Mucosa of gallbladder (tissue), 1 donor: ENCODE data around the gene SPATA2L. TPM values are rescaled to one million over a fixed set of nuclear protein-coding genes. Genes with fewer than 3 reads are reported as not detected.

ENCODE experiments used
- DNase-seq: peaks from one replicate; pipeline ENCODE4 v3.0.0-alpha.2; 2020; ENCODE audit warnings: low spot score
- total RNA-seq: library from RNA; stranded (reverse); gene quantifications from one replicate; pipeline ENCODE4 v1.2.1, GENCODE V29; 2021
- donor health status: DM: no; HTN: no; CAD: no.

Gene SPATA2L
- total RNA-seq, 1 donor from 2014 or later = 29.6 TPM

DNA sequence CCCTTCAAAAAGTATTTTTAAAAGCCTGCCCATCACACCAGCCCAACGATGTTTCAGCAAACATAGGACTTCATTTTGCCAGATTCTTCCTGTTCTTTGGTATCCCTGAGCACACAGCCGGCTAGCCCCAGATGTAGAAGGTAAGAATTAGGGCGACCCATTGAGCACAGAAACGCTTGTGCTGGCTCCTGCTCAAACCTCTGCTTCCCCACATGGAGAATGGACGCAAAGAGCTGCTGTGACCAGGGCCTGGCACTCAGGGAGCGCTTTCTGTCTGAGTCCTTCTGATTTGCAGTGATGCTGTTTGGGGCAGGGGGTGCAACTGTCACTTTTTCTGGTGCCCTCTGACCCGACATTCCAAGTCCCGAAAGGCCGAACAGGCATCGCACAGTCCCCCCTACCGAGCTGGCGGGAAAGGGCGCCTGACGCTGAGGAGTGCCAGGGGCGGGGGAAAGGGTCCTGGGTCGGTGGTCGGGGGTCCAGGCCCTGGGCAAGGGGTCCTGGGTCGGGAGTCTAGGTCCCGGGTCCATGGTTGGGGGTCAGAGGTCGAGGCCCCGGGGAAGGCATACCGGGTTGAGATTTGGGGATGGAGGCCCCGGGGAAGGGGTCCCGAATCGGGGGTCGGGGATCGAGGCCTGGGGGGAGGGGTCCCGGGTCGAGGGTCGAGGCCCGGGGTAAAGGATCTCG lies 44.9 kb downstream of the SPATA2L start:
- no peak for DNase-seq

DNA sequence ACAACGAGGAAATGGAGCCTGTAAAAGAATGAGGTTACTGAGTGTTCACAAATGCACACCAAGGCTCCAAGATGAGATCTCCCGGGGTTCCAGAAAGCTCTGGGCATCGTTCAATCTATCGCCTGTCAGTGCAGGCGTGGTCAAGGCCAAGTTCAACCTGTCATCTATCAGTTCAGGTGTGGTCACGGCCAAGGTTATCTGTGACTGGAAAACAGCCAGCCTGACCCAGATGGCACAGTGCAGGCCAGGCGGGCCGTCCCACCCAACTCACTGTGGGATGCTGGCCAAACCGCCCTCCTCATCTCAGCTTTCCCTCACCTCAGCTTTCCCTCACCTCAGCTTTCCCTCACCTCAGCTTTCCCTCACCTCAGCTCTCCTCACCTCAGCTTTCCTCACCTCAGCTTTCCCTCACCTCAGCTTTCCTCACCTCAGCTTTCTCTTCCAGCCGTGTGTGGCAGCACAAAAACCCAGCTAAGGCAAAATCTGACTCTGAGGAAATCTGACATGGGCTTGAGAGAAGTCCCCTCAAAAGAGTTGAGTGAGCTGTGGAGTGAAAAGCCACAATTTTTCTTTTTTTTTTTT lies 46.4 kb downstream of the SPATA2L start:
- DNase-seq = no peak

DNA sequence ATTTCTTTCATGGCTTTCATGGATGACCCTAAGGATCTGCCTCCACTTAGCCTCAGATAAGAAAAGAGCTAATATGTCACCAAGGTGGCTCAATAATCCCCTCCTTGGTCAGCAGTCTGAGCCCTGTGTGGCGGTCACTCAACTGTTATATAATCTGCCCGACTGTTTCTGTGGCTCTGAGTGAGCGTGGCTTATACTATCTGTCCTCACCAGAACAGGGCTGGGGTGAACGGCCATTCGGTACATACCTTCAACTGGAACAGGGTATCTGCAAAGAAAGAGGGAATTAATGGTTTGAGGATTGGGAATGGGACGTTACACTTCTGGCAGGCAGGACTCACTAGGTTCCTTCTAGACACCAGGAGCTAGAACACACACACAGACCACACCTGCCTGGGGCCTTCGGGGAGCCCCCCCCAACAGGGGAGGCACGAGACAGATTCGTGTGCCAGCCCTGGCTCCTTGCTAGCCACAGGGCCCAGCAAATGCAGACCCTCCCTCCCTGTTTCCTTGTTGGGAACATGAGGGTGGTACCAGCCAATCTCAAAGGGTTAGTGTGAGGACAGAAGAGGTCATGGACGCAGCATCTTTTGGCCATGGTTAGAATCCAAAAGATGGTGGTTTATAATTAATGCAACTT lies 47.7 kb downstream of the SPATA2L start:
- DNase-seq = no peak

DNA sequence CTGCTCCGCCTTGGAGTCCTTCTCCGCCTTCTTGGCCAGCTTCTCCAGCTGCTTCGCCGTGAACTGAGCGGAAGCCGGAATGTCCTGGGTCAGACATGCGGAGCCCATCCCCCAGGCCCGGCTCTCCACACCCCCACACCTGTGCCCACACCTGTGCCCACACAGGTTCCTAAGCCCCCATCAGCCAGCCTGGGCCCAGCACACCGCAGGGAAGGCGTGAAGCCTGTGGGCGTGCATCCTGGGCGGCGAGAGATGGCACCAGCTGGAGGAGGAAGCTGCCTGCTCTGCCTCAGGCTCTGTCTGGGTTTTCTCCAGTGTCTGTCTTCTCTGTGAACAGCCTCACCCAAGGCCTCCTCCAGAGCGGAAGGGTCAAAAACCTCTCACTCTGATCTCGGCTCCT lies 49.9 kb downstream of the SPATA2L start:
- DNase-seq = no peak

DNA sequence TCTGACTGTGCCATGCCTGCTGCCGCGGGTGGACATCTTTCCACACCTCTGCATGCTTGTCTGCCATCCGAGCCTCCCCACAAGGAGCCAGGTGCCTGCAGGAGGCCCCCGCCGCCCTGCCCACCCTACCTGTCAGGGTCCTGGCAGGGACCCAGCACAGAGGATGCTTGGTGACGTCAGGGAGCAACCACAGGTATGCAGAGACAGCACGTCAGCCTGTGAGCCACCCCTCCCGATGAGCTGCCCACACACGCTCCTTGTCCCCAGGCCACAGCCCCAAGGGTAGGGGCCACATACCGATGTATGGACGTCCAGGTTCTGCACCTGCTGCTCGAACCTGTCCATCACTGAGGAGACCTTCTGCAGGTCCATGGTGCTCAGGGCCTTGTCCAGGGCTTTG lies 54.6 kb downstream of the SPATA2L start:
- DNase-seq = no peak

Other genes with a start within 250 kb of the SPATA2L start
- 143 TPM for gene ANKRD11, start 211.1 kb downstream of the SPATA2L start, total RNA-seq
- 106 TPM for gene SPG7, start 193.3 kb downstream of the SPATA2L start, total RNA-seq
- gene RPL13, start 141.0 kb downstream of the SPATA2L start, total RNA-seq = 1,696 TPM
- 3.6 TPM for gene CPNE7, start 125.9 kb downstream of the SPATA2L start, total RNA-seq
- 2.5 TPM for gene DPEP1, start 88.1 kb downstream of the SPATA2L start, total RNA-seq
- gene CHMP1A, start 44.0 kb downstream of the SPATA2L start, total RNA-seq = 139 TPM
- 13.6 TPM for gene SPATA33, start 43.9 kb downstream of the SPATA2L start, total RNA-seq
- gene CDK10, start 15.0 kb downstream of the SPATA2L start, total RNA-seq = 168 TPM
- 20.8 TPM for gene VPS9D1, start 19.2 kb upstream of the SPATA2L start, total RNA-seq
- gene ZNF276, start 19.8 kb upstream of the SPATA2L start, total RNA-seq = 39.0 TPM
- 3.8 TPM for gene FANCA, start 114.9 kb upstream of the SPATA2L start, total RNA-seq
- 19.9 TPM for gene SPIRE2, start 126.8 kb upstream of the SPATA2L start, total RNA-seq
- gene TCF25, start 171.9 kb upstream of the SPATA2L start, total RNA-seq = 175 TPM
- 8.1 TPM for gene MC1R, start 217.2 kb upstream of the SPATA2L start, total RNA-seq
- gene TUBB3, start 221.6 kb upstream of the SPATA2L start, total RNA-seq = 9.5 TPM
- 68.6 TPM for gene DEF8, start 247.1 kb upstream of the SPATA2L start, total RNA-seq